Karpas-422 (cell line): Measurements from ENCODE around the gene PRR29. TPM values are rescaled to one million over a fixed set of nuclear protein-coding genes. Genes with fewer than 3 reads are reported as not detected.

Experiments
- DNase-seq: peaks from one replicate; pipeline ENCODE4 v3.0.0-alpha.2; 2015
- H2AFZ ChIP-seq: fragments of 200-600 bp; sonication (generic); 2 replicates; pipeline ENCODE4 v1.6.1; 2014; ENCODE audit warnings: antibody characterized with exemption, low read length, mixed read lengths
- H3K27ac ChIP-seq: fragments of 200-600 bp; sonication (generic); 2 replicates; pipeline ENCODE4 v1.5.1; 2014; ENCODE audit warnings: mild to moderate bottlenecking, low read length, moderate library complexity
- H3K27me3 ChIP-seq: fragments of 200-600 bp; sonication (generic); 2 replicates; pipeline ENCODE4 v1.6.1; 2014; ENCODE audit warnings: low read length, mixed read lengths
- H3K36me3 ChIP-seq: fragments of 200-600 bp; sonication (generic); 2 replicates; pipeline ENCODE4 v1.6.1; 2014; ENCODE audit warnings: low read length, mixed read lengths; ENCODE audit not compliant: insufficient read depth
- H3K4me1 ChIP-seq: fragments of 200-600 bp; sonication (generic); 2 replicates; pipeline ENCODE4 v1.6.1; 2014; ENCODE audit warnings: mild to moderate bottlenecking, low read length, mixed read lengths
- H3K4me2 ChIP-seq: fragments of 200-600 bp; sonication (generic); 2 replicates; pipeline ENCODE4 v1.6.1; 2014; ENCODE audit warnings: low read length, low read depth, mild to moderate bottlenecking; ENCODE audit not compliant: poor library complexity, severe bottlenecking
- H3K4me3 ChIP-seq: fragments of 200-600 bp; sonication (generic); 2 replicates; pipeline ENCODE4 v1.5.1; 2014; ENCODE audit warnings: mild to moderate bottlenecking, antibody characterized with exemption, low read length, mixed read lengths
- H3K79me2 ChIP-seq: fragments of 200-600 bp; sonication (generic); 2 replicates; pipeline ENCODE4 v1.6.1; 2014; ENCODE audit warnings: mild to moderate bottlenecking, low read length, mixed read lengths
- H3K9ac ChIP-seq: fragments of 200-600 bp; sonication (generic); 2 replicates; pipeline ENCODE4 v1.6.0; 2014; ENCODE audit warnings: low read length
- H3K9me2 ChIP-seq: fragments of 200-600 bp; sonication (generic), shearing (Covaris generic); replicated peaks from 2 replicates; pipeline ENCODE4 v1.6.0; 2014; ENCODE audit warnings: mild to moderate bottlenecking, low read length, moderate library complexity; ENCODE audit not compliant: insufficient read depth
- H3K9me3 ChIP-seq: fragments of 300-700, 200-600 bp; sonication (generic); 2 replicates; pipeline ENCODE4 v1.6.1; 2014; ENCODE audit warnings: low read length, mixed read lengths
- H4K20me1 ChIP-seq: fragments of 200-600 bp; sonication (generic); 2 replicates; pipeline ENCODE4 v1.6.1; 2014; ENCODE audit warnings: mild to moderate bottlenecking, antibody characterized with exemption, low read length, low read depth; ENCODE audit not compliant: insufficient read depth
- total RNA-seq: library from RNA; depleted of rRNA; stranded (reverse); fragments of >200 nt; shearing (Covaris generic); gene quantifications from 2 replicates; pipeline ENCODE4 v1.2.3, GENCODE V29; 2014; ENCODE audit warnings: low replicate concordance; rRNA removed

Gene PRR29
- total RNA-seq, 1 experiment from 2014 or later = not detected

GRCh38 chr17:64048805-64049204 lies 50.7 kb downstream of the PRR29 start:
- Histone ChIP-seq H3K4me1 (no peaks in the 10 kb centered on the region), H3K4me3 (no peak overlapping the region), H4K20me1 (no peaks in the 10 kb centered on the region), H2AFZ (no peak overlapping the region), H3K9me3 (no peaks in the 10 kb centered on the region), H3K79me2 (no peaks in the 10 kb centered on the region), H3K4me2 (no peak overlapping the region), H3K9ac (no peak overlapping the region), H3K9me2 (no peaks in the 10 kb centered on the region), H3K36me3 (no peaks in the 10 kb centered on the region), H3K27ac (no peak overlapping the region), H3K27me3 (no peaks in the 10 kb centered on the region)
- DNase-seq = no peak

DNA sequence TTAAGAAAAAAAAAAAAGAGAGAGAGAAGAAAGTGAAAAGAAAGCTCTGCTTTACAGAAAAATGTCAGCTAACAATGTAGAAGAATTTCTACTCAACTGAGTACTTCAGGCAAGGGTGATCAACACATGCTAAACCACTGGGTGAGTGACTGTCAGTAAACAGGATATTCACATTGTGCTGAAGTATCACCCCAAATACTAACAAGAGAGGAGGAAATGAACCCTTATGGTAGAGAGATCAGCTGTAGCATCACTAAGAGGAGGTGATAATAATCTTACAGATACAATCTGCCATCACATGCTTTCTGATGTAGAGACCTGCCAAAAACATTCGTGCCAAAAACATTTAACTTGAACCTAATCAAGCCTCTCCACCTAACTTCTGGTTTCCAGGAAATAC lies 53.0 kb downstream of the PRR29 start:
- no peak overlapping the region for H2AFZ ChIP-seq
- H3K27ac ChIP-seq = no peak overlapping the region
- H3K27me3 ChIP-seq = no peaks in the 10 kb centered on the region
- H3K79me2 ChIP-seq = no peaks in the 10 kb centered on the region
- H3K9ac ChIP-seq = no peak overlapping the region
- DNase-seq = no peak
- H3K9me3 ChIP-seq = no peaks in the 10 kb centered on the region
- no peaks in the 10 kb centered on the region for H3K36me3 ChIP-seq
- H3K9me2 ChIP-seq = no peaks in the 10 kb centered on the region
- no peak overlapping the region for H3K4me2 ChIP-seq
- no peaks in the 10 kb centered on the region for H4K20me1 ChIP-seq
- H3K4me3 ChIP-seq = no peak overlapping the region
- H3K4me1 ChIP-seq = peaks cover 3% of the 10 kb centered on the region; the same call in 1 of the 2 replicates

DNA sequence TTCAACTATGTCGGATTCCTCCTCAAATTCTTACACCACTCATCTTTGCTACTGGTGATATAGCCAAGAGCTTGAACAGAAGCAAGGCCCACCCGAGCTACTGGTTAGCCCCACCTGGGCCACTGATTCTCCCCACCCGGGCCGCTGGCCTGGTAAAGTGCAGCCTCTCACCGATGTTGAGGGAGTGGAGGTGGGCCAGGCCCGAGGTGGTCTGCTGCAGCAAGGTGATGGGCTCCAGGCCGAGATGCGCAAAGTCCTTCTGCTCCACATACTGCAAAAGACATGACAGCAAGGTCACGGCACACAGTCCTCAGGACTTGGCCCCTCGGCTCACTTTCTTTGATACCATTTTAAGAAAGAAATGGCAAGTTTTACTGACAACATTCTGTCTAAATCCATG lies 55.0 kb downstream of the PRR29 start:
- Histone ChIP-seq H4K20me1 (no peaks in the 10 kb centered on the region), H2AFZ (no peak overlapping the region), H3K9me2 (no peaks in the 10 kb centered on the region), H3K36me3 (no peaks in the 10 kb centered on the region), H3K9ac (no peak overlapping the region), H3K4me3 (no peak overlapping the region), H3K27ac (no peak overlapping the region), H3K4me1 (peaks cover 3% of the 10 kb centered on the region; the same call in 1 of the 2 replicates), H3K4me2 (no peak overlapping the region), H3K79me2 (no peaks in the 10 kb centered on the region), H3K27me3 (no peaks in the 10 kb centered on the region), H3K9me3 (no peaks in the 10 kb centered on the region)
- no peak for DNase-seq

Other genes starting within 250 kb of the PRR29 start
- gene CCDC47, start 224.8 kb upstream of the PRR29 start, total RNA-seq = 28.0 and 35.9 TPM in 2 replicates
- gene DDX42, start 224.2 kb upstream of the PRR29 start, total RNA-seq = 76.5 and 77.6 TPM in 2 replicates
- gene PSMC5, start 170.9 kb upstream of the PRR29 start, total RNA-seq = 26.9 and 49.1 TPM in 2 replicates
- 30.7 and 39.5 TPM in 2 replicates for gene FTSJ3, start 170.7 kb upstream of the PRR29 start, total RNA-seq
- gene SMARCD2, start 155.7 kb upstream of the PRR29 start, total RNA-seq = 103 and 143 TPM in 2 replicates
- gene CSH2, start 124.7 kb upstream of the PRR29 start, total RNA-seq = not detected in 2 replicates
- gene GH2, start 116.4 kb upstream of the PRR29 start, total RNA-seq = not detected in 2 replicates
- gene CSH1, start 101.8 kb upstream of the PRR29 start, total RNA-seq = not detected in 2 replicates
- gene CSHL1, start 87.1 kb upstream of the PRR29 start, total RNA-seq = not detected in 2 replicates
- not detected in 2 replicates for gene GH1, start 79.5 kb upstream of the PRR29 start, total RNA-seq
- 545 and 1,164 TPM in 2 replicates for gene CD79B, start 66.0 kb upstream of the PRR29 start, total RNA-seq
- under 0.01 and 0.07 TPM in 2 replicates for gene SCN4A, start 25.4 kb upstream of the PRR29 start, total RNA-seq
- 4.4 and 12.1 TPM in 2 replicates for gene ICAM2, start 22.3 kb downstream of the PRR29 start, total RNA-seq
- 1.9 and 10.9 TPM in 2 replicates for gene ERN1, start 131.8 kb downstream of the PRR29 start, total RNA-seq